Measurements from ENCODE around the gene SLC25A46.

DNA sequence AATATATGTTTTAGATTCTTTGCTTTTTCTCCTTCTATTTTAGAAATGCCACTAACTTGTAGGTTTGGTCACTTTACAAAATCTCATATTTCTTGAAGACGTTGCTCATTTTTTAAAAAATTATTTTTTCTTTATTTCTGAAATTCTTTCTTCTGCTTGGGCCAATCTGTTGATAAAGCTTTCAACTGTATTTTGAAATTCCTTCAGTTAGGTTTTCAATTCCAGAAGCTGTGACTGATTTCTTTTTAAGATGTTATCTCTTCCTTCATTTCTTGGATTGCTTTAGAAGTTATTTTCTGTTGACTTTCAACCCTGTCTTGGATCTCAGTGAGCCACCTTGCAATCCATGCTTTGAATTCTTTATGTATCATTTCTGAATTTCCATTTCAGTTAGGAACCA lies 64.2 kb downstream of the SLC25A46 start:
- TF ChIP-seq, protein P1, sequence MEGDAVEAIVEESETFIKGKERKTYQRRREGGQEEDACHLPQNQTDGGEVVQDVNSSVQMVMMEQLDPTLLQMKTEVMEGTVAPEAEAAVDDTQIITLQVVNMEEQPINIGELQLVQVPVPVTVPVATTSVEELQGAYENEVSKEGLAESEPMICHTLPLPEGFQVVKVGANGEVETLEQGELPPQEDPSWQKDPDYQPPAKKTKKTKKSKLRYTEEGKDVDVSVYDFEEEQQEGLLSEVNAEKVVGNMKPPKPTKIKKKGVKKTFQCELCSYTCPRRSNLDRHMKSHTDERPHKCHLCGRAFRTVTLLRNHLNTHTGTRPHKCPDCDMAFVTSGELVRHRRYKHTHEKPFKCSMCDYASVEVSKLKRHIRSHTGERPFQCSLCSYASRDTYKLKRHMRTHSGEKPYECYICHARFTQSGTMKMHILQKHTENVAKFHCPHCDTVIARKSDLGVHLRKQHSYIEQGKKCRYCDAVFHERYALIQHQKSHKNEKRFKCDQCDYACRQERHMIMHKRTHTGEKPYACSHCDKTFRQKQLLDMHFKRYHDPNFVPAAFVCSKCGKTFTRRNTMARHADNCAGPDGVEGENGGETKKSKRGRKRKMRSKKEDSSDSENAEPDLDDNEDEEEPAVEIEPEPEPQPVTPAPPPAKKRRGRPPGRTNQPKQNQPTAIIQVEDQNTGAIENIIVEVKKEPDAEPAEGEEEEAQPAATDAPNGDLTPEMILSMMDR (IDR thresholded peaks at IDR 0.05; ENCODE audit: low read depth, low read length, poor library complexity, severe bottlenecking) = no peak
- no peak for TF ChIP-seq EZH2phosphoT487 (IDR thresholded peaks at IDR 0.05; ENCODE audit: borderline replicate concordance, low read length)
